Panc1 (cell line): ENCODE results near the gene LHPP. TPM values are rescaled to one million over a fixed set of nuclear protein-coding genes. Genes with fewer than 3 reads are reported as not detected.

ENCODE experiments used
- total RNA-seq: library from RNA; stranded (reverse); gene quantifications from one replicate; pipeline ENCODE4 v1.2.1, GENCODE V29; 2021; ENCODE audit not compliant: unreplicated experiment

LHPP gene
- total RNA-seq, 1 experiment from 2014 or later: 15.0 TPM

Other genes starting within 250 kb of the LHPP start
- 166 TPM for gene OAT, start 42.9 kb upstream of the LHPP start, total RNA-seq
- gene NKX1-2, start 11.8 kb upstream of the LHPP start, total RNA-seq: 0.15 TPM